Natural killer cell (primary cell): Measurements from ENCODE around the gene MPEG1. TPM values are rescaled to one million over a fixed set of nuclear protein-coding genes. Genes with fewer than 3 reads are reported as not detected.

Experiments used
- ATAC-seq, 3 donors: fragments of 150-1000 bp in 2 of 3; fragments of 200-7000 bp in 1 of 3; cut with Tn5 transposase; 1 replicate in 1 of 3; 2 replicates in 2 of 3; pipeline ENCODE4 v1.10.0; 2021; ENCODE audit warnings: mild to moderate bottlenecking in 2 of 3, moderate library complexity in 2 of 3
- DNase-seq, 2 donors: peaks; one replicate each; pipeline versions ENCODE4 v3.0.0 to v3.0.0-alpha.2; 2013 to 2021; ENCODE audit warnings: mixed read lengths in 1 of 2
- H3K27ac ChIP-seq: one replicate; pipeline ENCODE4 v1.5.1; 2013; ENCODE audit warnings: mild to moderate bottlenecking, low read length
- H3K27me3 ChIP-seq: one replicate; pipeline ENCODE4 v1.6.1; 2013; ENCODE audit warnings: low read length; ENCODE audit not compliant: control insufficient read depth, insufficient read depth
- H3K36me3 ChIP-seq: one replicate; pipeline ENCODE4 v1.6.1; 2013; ENCODE audit warnings: low read length; ENCODE audit not compliant: control insufficient read depth, insufficient read depth
- H3K4me1 ChIP-seq: one replicate; pipeline ENCODE4 v1.6.1; 2013; ENCODE audit warnings: low read length; ENCODE audit not compliant: control insufficient read depth, insufficient read depth
- H3K4me3 ChIP-seq: one replicate; pipeline ENCODE4 v1.5.1; 2013; ENCODE audit warnings: low read length
- H3K9me3 ChIP-seq: one replicate; pipeline ENCODE4 v1.6.1; 2013; ENCODE audit warnings: low read length; ENCODE audit not compliant: control insufficient read depth, insufficient read depth
- H3K27ac Mint-ChIP-seq, 2 donors: one replicate each; pipeline ENCODE4 v1.8.0; 2022; ENCODE audit warnings: mild to moderate bottlenecking in 2 of 2, mixed read lengths in 2 of 2, moderate library complexity in 1 of 2
- H3K27me3 Mint-ChIP-seq, 2 donors: one replicate each; pipeline ENCODE4 v1.8.0; 2022; ENCODE audit warnings: low read depth in 2 of 2, mixed read lengths in 2 of 2
- H3K36me3 Mint-ChIP-seq: one replicate; pipeline ENCODE4 v1.8.0; 2022; ENCODE audit warnings: mixed read lengths
- H3K4me1 Mint-ChIP-seq, 2 donors: one replicate each; pipeline ENCODE4 v1.8.0; 2022; ENCODE audit warnings: mixed read lengths in 2 of 2
- H3K4me3 Mint-ChIP-seq: one replicate; pipeline ENCODE4 v1.8.0; 2022; ENCODE audit warnings: mild to moderate bottlenecking, moderate library complexity, mixed read lengths
- H3K9me3 Mint-ChIP-seq, 2 donors: one replicate each; pipeline ENCODE4 v1.8.0; 2022; ENCODE audit warnings: mixed read lengths in 2 of 2
- CTCF ChIP-seq: fragments of 200-600 bp; IDR thresholded peaks from one replicate; pipeline ENCODE4 v1.8.0; 2022; ENCODE audit warnings: antibody characterized with exemption
- WGBS: methylation state at CpG from one replicate; pipeline ENCODE4 v1.1.7; 2013; ENCODE audit warnings: missing lambda C conversion rate; ENCODE audit not compliant: insufficient coverage; 5-methylcytosine and 5-hydroxymethylcytosine counted together
- intact Hi-C: fragments of 100-400 bp; cut with micrococcal nuclease; formaldehyde crosslinking; loops from one replicate; pipeline ENCODE4 v1.14.2; 2022
- total RNA-seq, 4 donors: library from RNA; stranded (reverse); fragments of 120-200 nt in 1 of 4; gene quantifications; one replicate each; pipeline versions ENCODE4 v1.2.3 to v1.2.4, GENCODE V29; 2013 to 2022

MPEG1 gene
- total RNA-seq, 3 donors from 2014 or later (not counting 1 experiment from before 2014, with no cell fraction given), result 11.1 to 20.0 (median 19.6) TPM

GRCh38 chr11:59191890-59192289 lies 20.8 kb downstream of the MPEG1 start:
- TF ChIP-seq CTCF, result no peak
- Histone ChIP-seq H3K36me3 (no peaks in the 10 kb centered on the region), H3K9me3 (no peaks in the 10 kb centered on the region), H3K27me3 (no peaks in the 10 kb centered on the region), H3K27ac (no peak overlapping the region), H3K4me1 (no peaks in the 10 kb centered on the region), H3K4me3 (no peak overlapping the region)
- Mint-ChIP-seq H3K27me3 (peaks cover 0 to 11% of the 10 kb centered on the region in 2 donors), H3K9me3 (no peaks in the 10 kb centered on the region), H3K36me3 (no peaks in the 10 kb centered on the region), H3K4me3 (no peak overlapping the region), H3K27ac (no peak overlapping the region), H3K4me1 (no peaks in the 10 kb centered on the region)
- intact Hi-C loops, result no loop called here
- WGBS, result 89% methylated on average over 8 of the region's 8 CpGs
- ATAC-seq (no peak), DNase-seq (no peak)

GRCh38 chr11:59191095-59191494 lies 21.6 kb downstream of the MPEG1 start:
- H3K27ac ChIP-seq, result no peak overlapping the region
- no peak overlapping the region for H3K27ac Mint-ChIP-seq
- peaks cover 0 to 11% of the 10 kb centered on the region in 2 donors for H3K27me3 Mint-ChIP-seq

GRCh38 chr11:59189986-59190385 lies 22.7 kb downstream of the MPEG1 start:
- H3K4me3 ChIP-seq, result no peak overlapping the region
- intact Hi-C loops, result no loop called here
- H3K4me3 Mint-ChIP-seq, result no peak overlapping the region
- ATAC-seq (no peak), DNase-seq (no peak)
- H3K27ac ChIP-seq, result no peak overlapping the region
- TF ChIP-seq CTCF, result no peak
- 69% methylated on average over 4 of the region's 4 CpGs for WGBS
- H3K27me3 Mint-ChIP-seq, result peaks cover 0 to 8% of the 10 kb centered on the region in 2 donors
- H3K36me3 Mint-ChIP-seq, result no peaks in the 10 kb centered on the region
- no peaks in the 10 kb centered on the region for H3K4me1 ChIP-seq
- H3K9me3 Mint-ChIP-seq, result no peaks in the 10 kb centered on the region
- H3K4me1 Mint-ChIP-seq, result no peaks in the 10 kb centered on the region
- no peaks in the 10 kb centered on the region for H3K9me3 ChIP-seq
- no peaks in the 10 kb centered on the region for H3K27me3 ChIP-seq
- H3K27ac Mint-ChIP-seq, result no peak overlapping the region
- H3K36me3 ChIP-seq, result no peaks in the 10 kb centered on the region

More at GRCh38 chr11:59191095-59191494, 21.6 kb downstream of the MPEG1 start:
- DNase-seq (no peak), ATAC-seq (no peak)
- Mint-ChIP-seq H3K4me3 (no peak overlapping the region), H3K4me1 (no peaks in the 10 kb centered on the region), H3K36me3 (no peaks in the 10 kb centered on the region), H3K9me3 (no peaks in the 10 kb centered on the region)
- 58% methylated on average over 4 of the region's 4 CpGs for WGBS
- no peak overlapping the region for H3K4me3 ChIP-seq
- intact Hi-C loops, result no loop called here
- H3K27me3 ChIP-seq, result no peaks in the 10 kb centered on the region
- no peaks in the 10 kb centered on the region for H3K9me3 ChIP-seq
- H3K36me3 ChIP-seq, result no peaks in the 10 kb centered on the region
- no peaks in the 10 kb centered on the region for H3K4me1 ChIP-seq
- TF ChIP-seq CTCF, result no peak

GRCh38 chr11:59188954-59189353 lies 23.8 kb downstream of the MPEG1 start:
- Mint-ChIP-seq H3K27ac (no peak overlapping the region), H3K9me3 (no peaks in the 10 kb centered on the region), H3K36me3 (no peaks in the 10 kb centered on the region), H3K4me3 (no peak overlapping the region), H3K27me3 (peaks cover 0 to 8% of the 10 kb centered on the region in 2 donors), H3K4me1 (no peaks in the 10 kb centered on the region)
- ATAC-seq, result no peak
- Histone ChIP-seq H3K27me3 (no peaks in the 10 kb centered on the region), H3K4me3 (no peak overlapping the region), H3K27ac (no peak overlapping the region), H3K4me1 (no peaks in the 10 kb centered on the region), H3K36me3 (no peaks in the 10 kb centered on the region), H3K9me3 (no peaks in the 10 kb centered on the region)
- intact Hi-C loops, result no loop called here
- WGBS, result 97% methylated on average over 4 of the region's 4 CpGs
- DNase-seq, result no peak
- TF ChIP-seq CTCF, result no peak
